RWPE2 (cell line): ENCODE results near the gene CPT1A.

Source experiments
- ATAC-seq: fragments of 200-7000 bp; cut with Tn5 transposase; 3 replicates; pipeline ENCODE4 v1.9.1; 2021; ENCODE audit warnings: low read depth
- DNase-seq: peaks from one replicate; pipeline ENCODE4 v3.0.0-alpha.2; 2020; ENCODE audit warnings: low spot score
- H3K27ac ChIP-seq: fragments of 450-650 bp; 2 replicates; pipeline ENCODE4 v1.5.1; 2017; ENCODE audit warnings: mild to moderate bottlenecking; ENCODE audit not compliant: poor library complexity, severe bottlenecking
- H3K27me3 ChIP-seq: fragments of 250-450 bp; sonication (Bioruptor Pico); 2 replicates; pipeline ENCODE4 v1.5.1; 2021; ENCODE audit warnings: mild to moderate bottlenecking, moderate library complexity; ENCODE audit not compliant: insufficient read depth, poor library complexity, severe bottlenecking
- H3K36me3 ChIP-seq: fragments of 250-450 bp; sonication (Bioruptor Pico); 2 replicates; pipeline ENCODE4 v1.5.1; 2020; ENCODE audit warnings: low read depth, mild to moderate bottlenecking, moderate library complexity
- H3K4me1 ChIP-seq: fragments of 250-450 bp; sonication (Bioruptor Pico); 2 replicates; pipeline ENCODE4 v1.5.1; 2021; ENCODE audit warnings: mild to moderate bottlenecking, moderate library complexity; ENCODE audit not compliant: insufficient read depth, poor library complexity, severe bottlenecking
- H3K4me3 ChIP-seq: fragments of 250-450 bp; sonication (Bioruptor Pico); 2 replicates; pipeline ENCODE4 v1.5.1; 2021; ENCODE audit warnings: mild to moderate bottlenecking, moderate library complexity; ENCODE audit not compliant: severe bottlenecking
- H3K9me3 ChIP-seq: fragments of 250-450 bp; sonication (Bioruptor Pico); 2 replicates; pipeline ENCODE4 v1.5.1; 2021; ENCODE audit warnings: mild to moderate bottlenecking, moderate library complexity; ENCODE audit not compliant: severe bottlenecking
- TF ChIP-seq, protein P1 (sequence below): fragments of 450-650 bp; IDR thresholded peaks from one replicate; pipeline ENCODE4 v1.5.1; 2017; ENCODE audit warnings: mild to moderate bottlenecking, moderate library complexity; ENCODE audit not compliant: poor library complexity, severe bottlenecking

CPT1A gene

DNA sequence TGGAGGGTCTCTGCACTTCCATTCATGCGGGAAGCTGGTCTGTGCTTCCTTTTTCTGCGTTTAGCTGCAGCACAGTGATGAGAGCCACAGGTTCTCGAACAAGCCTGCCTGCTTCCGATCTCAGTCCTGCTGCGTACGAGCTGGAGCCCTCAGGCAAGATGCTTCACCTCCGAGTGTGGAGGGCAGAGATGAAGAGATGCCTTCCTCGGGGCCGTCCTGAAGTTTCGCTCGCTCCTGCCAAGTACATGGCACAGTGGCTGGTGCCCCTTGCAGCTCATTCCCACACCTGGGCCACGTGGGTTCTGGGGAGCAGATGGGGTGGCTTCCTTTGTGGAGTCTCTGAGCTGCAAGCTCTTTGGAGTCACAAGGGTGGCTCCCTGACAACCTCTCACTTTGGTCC, 70.9 kb downstream of the CPT1A start:
- no peak for DNase-seq
- no peaks in the 10 kb centered on the region for H3K27me3 ChIP-seq
- H3K36me3 ChIP-seq = peaks cover 51% of the 10 kb centered on the region
- no peaks in the 10 kb centered on the region for H3K9me3 ChIP-seq
- TF ChIP-seq, protein P1, sequence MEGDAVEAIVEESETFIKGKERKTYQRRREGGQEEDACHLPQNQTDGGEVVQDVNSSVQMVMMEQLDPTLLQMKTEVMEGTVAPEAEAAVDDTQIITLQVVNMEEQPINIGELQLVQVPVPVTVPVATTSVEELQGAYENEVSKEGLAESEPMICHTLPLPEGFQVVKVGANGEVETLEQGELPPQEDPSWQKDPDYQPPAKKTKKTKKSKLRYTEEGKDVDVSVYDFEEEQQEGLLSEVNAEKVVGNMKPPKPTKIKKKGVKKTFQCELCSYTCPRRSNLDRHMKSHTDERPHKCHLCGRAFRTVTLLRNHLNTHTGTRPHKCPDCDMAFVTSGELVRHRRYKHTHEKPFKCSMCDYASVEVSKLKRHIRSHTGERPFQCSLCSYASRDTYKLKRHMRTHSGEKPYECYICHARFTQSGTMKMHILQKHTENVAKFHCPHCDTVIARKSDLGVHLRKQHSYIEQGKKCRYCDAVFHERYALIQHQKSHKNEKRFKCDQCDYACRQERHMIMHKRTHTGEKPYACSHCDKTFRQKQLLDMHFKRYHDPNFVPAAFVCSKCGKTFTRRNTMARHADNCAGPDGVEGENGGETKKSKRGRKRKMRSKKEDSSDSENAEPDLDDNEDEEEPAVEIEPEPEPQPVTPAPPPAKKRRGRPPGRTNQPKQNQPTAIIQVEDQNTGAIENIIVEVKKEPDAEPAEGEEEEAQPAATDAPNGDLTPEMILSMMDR = no peak
- ATAC-seq = no peak
- H3K27ac ChIP-seq = no peak overlapping the region
- H3K4me3 ChIP-seq = no peak overlapping the region
- H3K4me1 ChIP-seq = no peaks in the 10 kb centered on the region

DNA sequence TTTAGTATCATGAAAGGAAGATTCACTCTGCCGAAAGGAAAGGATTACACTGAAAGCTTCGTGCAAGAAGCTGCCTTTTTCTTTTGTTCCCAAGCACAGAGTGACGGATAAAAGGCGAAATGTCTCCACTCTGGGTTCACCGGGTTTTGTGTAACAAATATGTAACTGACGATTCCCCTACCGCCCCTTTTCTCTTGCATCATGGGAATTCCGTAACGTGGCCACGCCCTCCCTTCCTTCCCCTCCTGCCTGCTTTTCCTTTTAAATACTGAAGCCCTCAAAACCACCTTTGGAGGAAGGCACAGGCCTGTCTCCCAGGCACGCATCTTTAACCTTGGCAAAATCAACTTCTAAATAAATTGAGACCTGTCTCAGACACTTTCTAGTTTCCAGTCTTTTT, 74.0 kb downstream of the CPT1A start:
- H3K36me3 ChIP-seq = peaks cover 20% of the 10 kb centered on the region
- H3K4me1 ChIP-seq = no peaks in the 10 kb centered on the region
- no peak for ATAC-seq
- H3K27ac ChIP-seq = no peak overlapping the region
- H3K9me3 ChIP-seq = no peaks in the 10 kb centered on the region
- no peak overlapping the region for H3K4me3 ChIP-seq
- H3K27me3 ChIP-seq = no peaks in the 10 kb centered on the region
- no peak for DNase-seq
- TF ChIP-seq, protein P1 = no peak

DNA sequence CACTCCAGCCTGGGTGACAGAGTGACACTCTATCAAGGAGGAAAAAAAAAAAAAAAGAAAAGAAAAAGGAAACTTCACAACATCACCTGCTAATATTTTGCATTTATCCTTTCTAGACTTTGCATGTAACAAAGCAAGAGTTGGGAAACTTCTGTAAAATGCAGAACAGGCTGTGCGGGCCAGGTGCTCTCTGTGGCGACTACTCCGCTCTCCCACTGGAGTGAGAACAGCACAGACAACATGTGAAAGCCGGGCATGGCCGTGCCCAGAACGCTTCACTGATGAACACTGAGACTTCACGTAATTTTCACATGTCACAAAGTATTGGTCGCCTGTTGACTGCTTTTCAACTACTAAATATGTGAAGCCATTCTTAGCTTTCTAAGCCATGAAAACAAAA, 74.9 kb downstream of the CPT1A start:
- Histone ChIP-seq H3K27ac (no peak overlapping the region), H3K4me3 (no peak overlapping the region), H3K4me1 (no peaks in the 10 kb centered on the region), H3K9me3 (no peaks in the 10 kb centered on the region), H3K27me3 (no peaks in the 10 kb centered on the region), H3K36me3 (peaks cover 18% of the 10 kb centered on the region; the same call in 1 of the 2 replicates)
- TF ChIP-seq, protein P1 = no peak
- no peak for DNase-seq
- ATAC-seq = no peak

DNA sequence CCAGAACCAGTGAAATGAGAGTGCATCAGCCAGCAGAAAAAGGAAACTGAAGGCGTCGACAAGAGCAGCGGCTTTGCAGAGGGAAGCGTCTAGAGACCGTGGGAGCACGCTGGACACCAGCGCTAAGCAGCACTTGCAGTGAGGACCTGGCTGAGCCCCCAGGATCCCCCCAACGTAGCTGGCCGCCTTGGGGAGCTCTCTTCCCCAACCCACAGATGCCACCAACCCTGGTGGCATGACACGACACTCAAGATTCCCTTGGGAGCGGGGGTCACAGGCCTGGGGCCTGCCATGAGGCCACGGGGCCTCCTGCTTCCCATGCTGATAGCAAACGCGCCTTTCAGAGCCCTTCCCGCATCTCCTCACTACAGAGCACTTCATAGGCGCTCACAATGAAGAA, 77.0 kb downstream of the CPT1A start:
- Histone ChIP-seq H3K36me3 (peaks cover 21% of the 10 kb centered on the region), H3K27me3 (no peaks in the 10 kb centered on the region), H3K27ac (no peak overlapping the region), H3K4me1 (no peaks in the 10 kb centered on the region), H3K9me3 (no peaks in the 10 kb centered on the region), H3K4me3 (no peak overlapping the region)
- DNase-seq = no peak
- TF ChIP-seq, protein P1 = no peak
- ATAC-seq = no peak

DNA sequence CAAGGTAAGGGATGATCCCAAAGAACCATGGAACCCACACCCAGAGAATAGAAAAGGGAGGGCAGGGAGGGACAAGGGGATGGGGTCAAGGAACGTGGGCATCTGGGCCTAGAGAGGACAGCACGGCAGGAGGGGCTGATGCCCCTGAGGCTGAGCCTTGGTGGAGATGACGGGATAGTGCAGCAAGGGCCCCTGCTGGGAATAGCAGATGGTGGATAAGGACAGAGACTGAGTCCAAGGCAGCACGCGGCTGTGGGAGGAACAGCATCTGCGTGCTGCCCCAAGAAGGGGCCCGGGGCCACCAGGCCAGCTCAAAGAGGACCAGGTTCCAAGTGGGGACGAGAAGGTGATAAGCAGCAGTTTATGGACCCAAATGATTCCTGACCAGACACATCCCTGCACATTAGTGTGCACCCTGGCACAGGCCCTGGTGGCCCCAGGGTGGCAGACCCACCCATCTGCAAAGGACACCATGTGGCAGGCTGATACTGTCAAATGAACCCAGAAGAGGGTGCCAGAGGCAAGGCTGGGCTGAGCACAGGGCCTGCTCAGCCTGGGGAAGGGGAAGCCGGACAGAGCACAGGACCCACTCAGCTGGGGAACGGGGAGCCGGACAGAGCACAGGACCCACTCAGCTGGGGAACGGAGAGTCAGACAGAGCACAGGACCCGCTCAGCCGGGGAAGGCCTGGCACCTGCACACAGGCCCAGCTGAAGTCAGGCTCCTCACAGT, 77.6 kb downstream of the CPT1A start:
- DNase-seq = no peak
- ATAC-seq = no peak
- Histone ChIP-seq H3K36me3 (peaks cover 21% of the 10 kb centered on the region), H3K27ac (no peak overlapping the region), H3K27me3 (no peaks in the 10 kb centered on the region), H3K9me3 (no peaks in the 10 kb centered on the region), H3K4me1 (no peaks in the 10 kb centered on the region), H3K4me3 (no peak overlapping the region)
- TF ChIP-seq, protein P1 = no peak
